Measurements from ENCODE around the gene CTNND2.

The CTNND2 gene

DNA sequence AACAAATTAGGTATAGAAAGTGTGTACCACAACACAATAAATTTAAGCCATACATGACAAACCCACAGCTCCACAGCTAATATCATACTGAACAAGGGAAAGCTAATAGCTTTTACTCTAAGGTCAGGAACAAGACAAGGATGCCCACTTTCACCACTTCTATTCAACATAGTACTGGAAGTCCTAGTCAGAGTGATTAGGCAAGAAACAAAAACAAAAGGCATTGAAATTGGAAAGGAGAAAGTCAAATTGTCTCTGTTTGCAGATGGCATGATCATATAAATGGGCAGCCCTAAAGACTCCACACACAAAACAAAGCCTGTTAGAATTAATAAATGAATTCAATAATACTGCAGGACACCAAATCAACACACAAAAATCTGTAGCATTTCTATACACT, 548.8 kb downstream of the CTNND2 start:
- H3K9me2 ChIP-seq (replicated peaks; ENCODE audit: control insufficient read depth, low read length), result no peaks in the 10 kb centered on the region
- no peak overlapping the region for H3K4me2 ChIP-seq (ENCODE audit: low read length)
- H3K4me1 ChIP-seq (ENCODE audit: control insufficient read depth, low read length), result no peaks in the 10 kb centered on the region
- no peaks in the 10 kb centered on the region for H3K79me2 ChIP-seq (ENCODE audit: control insufficient read depth, low read length)
- H3K27ac ChIP-seq (ENCODE audit: low read depth, low read length), result no peak overlapping the region
- H3K4me3 ChIP-seq (ENCODE audit: low read length), result no peak overlapping the region
- no peaks in the 10 kb centered on the region for H4K20me1 ChIP-seq (ENCODE audit: control insufficient read depth, insufficient read depth, low read depth, low read length)
- no peaks in the 10 kb centered on the region for H3K27me3 ChIP-seq (ENCODE audit: control insufficient read depth, low read length)
- no peaks in the 10 kb centered on the region for H3F3A ChIP-seq (ENCODE audit: control insufficient read depth, insufficient read depth)
- H3K9me3 ChIP-seq (ENCODE audit: control insufficient read depth, insufficient read depth, low read length), result no peaks in the 10 kb centered on the region
- TF ChIP-seq, protein P1, sequence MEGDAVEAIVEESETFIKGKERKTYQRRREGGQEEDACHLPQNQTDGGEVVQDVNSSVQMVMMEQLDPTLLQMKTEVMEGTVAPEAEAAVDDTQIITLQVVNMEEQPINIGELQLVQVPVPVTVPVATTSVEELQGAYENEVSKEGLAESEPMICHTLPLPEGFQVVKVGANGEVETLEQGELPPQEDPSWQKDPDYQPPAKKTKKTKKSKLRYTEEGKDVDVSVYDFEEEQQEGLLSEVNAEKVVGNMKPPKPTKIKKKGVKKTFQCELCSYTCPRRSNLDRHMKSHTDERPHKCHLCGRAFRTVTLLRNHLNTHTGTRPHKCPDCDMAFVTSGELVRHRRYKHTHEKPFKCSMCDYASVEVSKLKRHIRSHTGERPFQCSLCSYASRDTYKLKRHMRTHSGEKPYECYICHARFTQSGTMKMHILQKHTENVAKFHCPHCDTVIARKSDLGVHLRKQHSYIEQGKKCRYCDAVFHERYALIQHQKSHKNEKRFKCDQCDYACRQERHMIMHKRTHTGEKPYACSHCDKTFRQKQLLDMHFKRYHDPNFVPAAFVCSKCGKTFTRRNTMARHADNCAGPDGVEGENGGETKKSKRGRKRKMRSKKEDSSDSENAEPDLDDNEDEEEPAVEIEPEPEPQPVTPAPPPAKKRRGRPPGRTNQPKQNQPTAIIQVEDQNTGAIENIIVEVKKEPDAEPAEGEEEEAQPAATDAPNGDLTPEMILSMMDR (IDR thresholded peaks at IDR 0.05; ENCODE audit: low read depth, low read length, poor library complexity, severe bottlenecking), result no peak
- no peak for TF ChIP-seq EZH2phosphoT487 (IDR thresholded peaks at IDR 0.05; ENCODE audit: borderline replicate concordance, low read length)
- H3K36me3 ChIP-seq (ENCODE audit: control insufficient read depth, low read length), result no peaks in the 10 kb centered on the region

DNA sequence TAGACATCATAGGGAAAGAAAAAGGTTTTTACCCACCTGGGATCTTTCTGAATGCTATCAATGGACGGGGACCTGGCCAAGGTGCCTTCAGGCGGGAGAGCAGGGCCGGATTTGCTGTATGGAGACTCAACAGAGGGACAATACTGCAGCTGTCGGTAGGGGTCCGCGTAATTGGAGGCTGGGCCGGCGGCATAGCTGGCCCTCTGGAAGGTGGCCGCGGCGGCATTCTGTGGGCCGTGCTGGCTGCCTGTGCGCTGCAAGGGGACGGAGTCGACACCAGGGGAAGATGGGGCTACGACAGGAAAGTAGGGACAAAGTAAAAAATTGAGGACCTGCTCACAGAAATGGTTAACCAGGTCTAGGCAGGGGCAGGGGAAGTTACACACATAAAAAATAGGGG, 557.9 kb downstream of the CTNND2 start:
- H3K27me3 ChIP-seq (ENCODE audit: control insufficient read depth, low read length), result no peaks in the 10 kb centered on the region
- H3K36me3 ChIP-seq (ENCODE audit: control insufficient read depth, low read length), result no peaks in the 10 kb centered on the region
- no peaks in the 10 kb centered on the region for H3K79me2 ChIP-seq (ENCODE audit: control insufficient read depth, low read length)
- no peaks in the 10 kb centered on the region for H3F3A ChIP-seq (ENCODE audit: control insufficient read depth, insufficient read depth)
- no peaks in the 10 kb centered on the region for H3K9me2 ChIP-seq (replicated peaks; ENCODE audit: control insufficient read depth, low read length)
- no peak overlapping the region for H3K4me2 ChIP-seq (ENCODE audit: low read length)
- no peak overlapping the region for H3K27ac ChIP-seq (ENCODE audit: low read depth, low read length)
- H4K20me1 ChIP-seq (ENCODE audit: control insufficient read depth, insufficient read depth, low read depth, low read length), result no peaks in the 10 kb centered on the region
- H3K4me3 ChIP-seq (ENCODE audit: low read length), result no peak overlapping the region
- H3K9me3 ChIP-seq (ENCODE audit: control insufficient read depth, insufficient read depth, low read length), result no peaks in the 10 kb centered on the region
- TF ChIP-seq EZH2phosphoT487 (IDR thresholded peaks at IDR 0.05; ENCODE audit: borderline replicate concordance, low read length), result no peak
- TF ChIP-seq, protein P1 (IDR thresholded peaks at IDR 0.05; ENCODE audit: low read depth, low read length, poor library complexity, severe bottlenecking), result no peak
- H3K4me1 ChIP-seq (ENCODE audit: control insufficient read depth, low read length), result no peaks in the 10 kb centered on the region

DNA sequence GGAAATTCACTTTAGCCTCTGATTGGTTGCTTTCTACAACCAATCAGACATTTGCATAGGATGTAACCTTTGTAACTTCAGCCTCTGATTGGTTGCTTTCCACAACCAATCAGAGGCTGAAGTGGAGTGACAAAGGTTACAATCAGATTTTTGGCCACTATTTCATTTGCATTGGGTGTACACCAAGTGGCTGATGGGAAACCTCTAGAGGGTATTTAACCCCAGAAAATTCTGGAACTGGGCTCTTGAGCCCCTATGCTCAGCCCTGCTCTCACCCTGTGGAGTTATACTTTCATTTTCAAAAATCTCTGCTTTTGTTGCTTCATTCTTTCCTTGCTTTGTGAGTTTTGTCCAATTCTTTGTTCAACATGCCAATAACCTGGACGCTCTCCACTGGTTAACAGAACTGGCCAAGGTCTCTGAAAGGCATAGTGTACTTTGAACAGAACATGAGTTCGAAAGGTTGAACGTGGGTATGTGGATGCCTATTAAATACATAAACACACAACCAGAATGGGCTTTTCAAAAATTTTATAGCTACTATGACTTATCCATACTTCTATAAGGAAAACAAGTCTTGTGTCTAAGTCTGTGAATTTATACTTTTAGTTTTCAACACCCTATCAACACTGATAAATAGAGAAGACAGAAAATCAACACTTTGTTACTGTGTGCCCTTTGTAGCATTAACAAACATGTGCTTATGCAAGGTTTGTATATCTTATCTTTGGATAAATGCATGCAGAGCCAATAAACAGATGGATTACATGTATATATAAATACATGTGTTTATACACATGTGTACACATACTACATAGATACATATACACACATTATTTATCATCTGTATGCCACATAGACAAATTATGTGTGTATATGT, 568.1 kb downstream of the CTNND2 start:
- TF ChIP-seq, protein P1 (IDR thresholded peaks at IDR 0.05; ENCODE audit: low read depth, low read length, poor library complexity, severe bottlenecking), result no peak
- no peak for TF ChIP-seq EZH2phosphoT487 (IDR thresholded peaks at IDR 0.05; ENCODE audit: borderline replicate concordance, low read length)
- no peaks in the 10 kb centered on the region for H3K4me1 ChIP-seq (ENCODE audit: control insufficient read depth, low read length)
- H3F3A ChIP-seq (ENCODE audit: control insufficient read depth, insufficient read depth), result no peaks in the 10 kb centered on the region
- H3K9me2 ChIP-seq (replicated peaks; ENCODE audit: control insufficient read depth, low read length), result no peaks in the 10 kb centered on the region
- no peaks in the 10 kb centered on the region for H3K9me3 ChIP-seq (ENCODE audit: control insufficient read depth, insufficient read depth, low read length)
- H3K4me3 ChIP-seq (ENCODE audit: low read length), result no peak overlapping the region
- H3K27ac ChIP-seq (ENCODE audit: low read depth, low read length), result no peak overlapping the region
- no peaks in the 10 kb centered on the region for H4K20me1 ChIP-seq (ENCODE audit: control insufficient read depth, insufficient read depth, low read depth, low read length)
- no peaks in the 10 kb centered on the region for H3K79me2 ChIP-seq (ENCODE audit: control insufficient read depth, low read length)
- no peak overlapping the region for H3K4me2 ChIP-seq (ENCODE audit: low read length)
- H3K36me3 ChIP-seq (ENCODE audit: control insufficient read depth, low read length), result no peaks in the 10 kb centered on the region
- H3K27me3 ChIP-seq (ENCODE audit: control insufficient read depth, low read length), result no peaks in the 10 kb centered on the region

Data from DOHH2 (cell line).